Activated CD8-positive, alpha-beta T cell treated with anti-CD3 and anti-CD28 coated beads for 36 hours (primary cell): ENCODE results near the gene OBI1. TPM values are rescaled to one million over a fixed set of nuclear protein-coding genes. Genes with fewer than 3 reads are reported as not detected.

Experiments
- ATAC-seq: fragments of 200-7000 bp; cut with Tn5 transposase; one replicate; pipeline ENCODE4 v1.10.0; 2021; ENCODE audit warnings: mild to moderate bottlenecking, moderate library complexity
- CTCF ChIA-PET: fragments of 350-600 bp; sonication (Branson Sonifier 250); formaldehyde crosslinking; loops from one replicate; lab custom pipeline; 2021; ENCODE audit warnings: antibody characterized with exemption; lab: Charles Lee
- POLR2A ChIA-PET: fragments of 350-600 bp; sonication (Branson Sonifier 250); formaldehyde crosslinking; loops from one replicate; lab custom pipeline; 2021; ENCODE audit warnings: antibody characterized with exemption; lab: Charles Lee
- DNase-seq: peaks from one replicate; pipeline ENCODE4 v3.0.0-alpha.2; 2020
- H3K27ac Mint-ChIP-seq: one replicate; pipeline ENCODE4 v1.8.0; 2021; ENCODE audit warnings: mild to moderate bottlenecking, mixed read lengths
- H3K27me3 Mint-ChIP-seq: one replicate; pipeline ENCODE4 v1.8.0; 2021; ENCODE audit warnings: mixed read lengths
- H3K36me3 Mint-ChIP-seq: one replicate; pipeline ENCODE4 v1.8.0; 2021; ENCODE audit warnings: low read depth, mixed read lengths
- H3K4me1 Mint-ChIP-seq: one replicate; pipeline ENCODE4 v1.8.0; 2021; ENCODE audit warnings: low read depth, mixed read lengths
- H3K4me3 Mint-ChIP-seq: one replicate; pipeline ENCODE4 v1.8.0; 2021; ENCODE audit warnings: mild to moderate bottlenecking, moderate library complexity, mixed read lengths
- H3K9me3 Mint-ChIP-seq: one replicate; pipeline ENCODE4 v1.8.0; 2021; ENCODE audit warnings: mixed read lengths
- intact Hi-C: fragments of 100-400 bp; cut with micrococcal nuclease; formaldehyde crosslinking; loops from one replicate; pipeline ENCODE4 v1.10.0; 2022
- total RNA-seq, 2 experiments: library from RNA; stranded (reverse); gene quantifications; one replicate each; pipeline ENCODE4 v1.2.3, GENCODE V29; 2021
- TF ChIP-seq, protein P1 (sequence below): fragments of 200-600 bp; IDR thresholded peaks from one replicate; pipeline ENCODE4 v1.8.0; 2022; ENCODE audit warnings: antibody characterized with exemption, mild to moderate bottlenecking

OBI1 gene
- total RNA-seq, 2 experiments from 2014 or later: 17.5 to 19.1 TPM

GRCh38 chr13:78598116-78598781 is 60.7 kb downstream of the OBI1 start:
- DNase-seq (no peak), ATAC-seq (no peak)
- peaks cover 75% of the 10 kb centered on the region for H3K27me3 Mint-ChIP-seq
- TF ChIP-seq, protein P1, sequence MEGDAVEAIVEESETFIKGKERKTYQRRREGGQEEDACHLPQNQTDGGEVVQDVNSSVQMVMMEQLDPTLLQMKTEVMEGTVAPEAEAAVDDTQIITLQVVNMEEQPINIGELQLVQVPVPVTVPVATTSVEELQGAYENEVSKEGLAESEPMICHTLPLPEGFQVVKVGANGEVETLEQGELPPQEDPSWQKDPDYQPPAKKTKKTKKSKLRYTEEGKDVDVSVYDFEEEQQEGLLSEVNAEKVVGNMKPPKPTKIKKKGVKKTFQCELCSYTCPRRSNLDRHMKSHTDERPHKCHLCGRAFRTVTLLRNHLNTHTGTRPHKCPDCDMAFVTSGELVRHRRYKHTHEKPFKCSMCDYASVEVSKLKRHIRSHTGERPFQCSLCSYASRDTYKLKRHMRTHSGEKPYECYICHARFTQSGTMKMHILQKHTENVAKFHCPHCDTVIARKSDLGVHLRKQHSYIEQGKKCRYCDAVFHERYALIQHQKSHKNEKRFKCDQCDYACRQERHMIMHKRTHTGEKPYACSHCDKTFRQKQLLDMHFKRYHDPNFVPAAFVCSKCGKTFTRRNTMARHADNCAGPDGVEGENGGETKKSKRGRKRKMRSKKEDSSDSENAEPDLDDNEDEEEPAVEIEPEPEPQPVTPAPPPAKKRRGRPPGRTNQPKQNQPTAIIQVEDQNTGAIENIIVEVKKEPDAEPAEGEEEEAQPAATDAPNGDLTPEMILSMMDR: no peak
- ChIA-PET CTCF (no interaction called here), POLR2A (no interaction called here)
- peaks cover 5% of the 10 kb centered on the region for H3K36me3 Mint-ChIP-seq
- no peak overlapping the region for H3K27ac Mint-ChIP-seq
- no peak overlapping the region for H3K4me3 Mint-ChIP-seq
- peaks cover 2% of the 10 kb centered on the region for H3K9me3 Mint-ChIP-seq
- peaks cover 14% of the 10 kb centered on the region for H3K4me1 Mint-ChIP-seq
- intact Hi-C loops: no loop called here

DNA sequence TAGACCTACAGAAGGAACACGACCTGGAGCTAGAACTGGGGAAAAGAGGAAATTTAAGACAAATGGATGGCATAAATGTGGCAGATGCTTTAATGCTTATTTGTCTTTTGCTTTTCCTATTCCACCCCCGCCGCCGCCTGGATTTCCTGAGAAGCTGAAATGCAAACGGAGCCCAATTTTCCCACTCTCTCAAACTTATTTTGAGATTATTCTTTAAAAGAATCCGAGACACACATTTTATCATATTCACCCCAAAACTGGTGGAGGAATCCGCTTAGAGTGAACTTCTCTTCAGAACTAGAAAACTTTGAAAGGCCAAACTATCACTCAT is 61.4 kb downstream of the OBI1 start:
- Mint-ChIP-seq H3K27me3 (peaks cover 78% of the 10 kb centered on the region), H3K4me3 (no peak overlapping the region), H3K4me1 (peaks cover 11% of the 10 kb centered on the region), H3K9me3 (peaks cover 2% of the 10 kb centered on the region), H3K36me3 (peaks cover 5% of the 10 kb centered on the region), H3K27ac (no peak overlapping the region)
- intact Hi-C loops: no loop called here
- ChIA-PET POLR2A (no interaction called here), CTCF (no interaction called here)
- ATAC-seq (no peak), DNase-seq (no peak)
- TF ChIP-seq, protein P1: no peak

DNA sequence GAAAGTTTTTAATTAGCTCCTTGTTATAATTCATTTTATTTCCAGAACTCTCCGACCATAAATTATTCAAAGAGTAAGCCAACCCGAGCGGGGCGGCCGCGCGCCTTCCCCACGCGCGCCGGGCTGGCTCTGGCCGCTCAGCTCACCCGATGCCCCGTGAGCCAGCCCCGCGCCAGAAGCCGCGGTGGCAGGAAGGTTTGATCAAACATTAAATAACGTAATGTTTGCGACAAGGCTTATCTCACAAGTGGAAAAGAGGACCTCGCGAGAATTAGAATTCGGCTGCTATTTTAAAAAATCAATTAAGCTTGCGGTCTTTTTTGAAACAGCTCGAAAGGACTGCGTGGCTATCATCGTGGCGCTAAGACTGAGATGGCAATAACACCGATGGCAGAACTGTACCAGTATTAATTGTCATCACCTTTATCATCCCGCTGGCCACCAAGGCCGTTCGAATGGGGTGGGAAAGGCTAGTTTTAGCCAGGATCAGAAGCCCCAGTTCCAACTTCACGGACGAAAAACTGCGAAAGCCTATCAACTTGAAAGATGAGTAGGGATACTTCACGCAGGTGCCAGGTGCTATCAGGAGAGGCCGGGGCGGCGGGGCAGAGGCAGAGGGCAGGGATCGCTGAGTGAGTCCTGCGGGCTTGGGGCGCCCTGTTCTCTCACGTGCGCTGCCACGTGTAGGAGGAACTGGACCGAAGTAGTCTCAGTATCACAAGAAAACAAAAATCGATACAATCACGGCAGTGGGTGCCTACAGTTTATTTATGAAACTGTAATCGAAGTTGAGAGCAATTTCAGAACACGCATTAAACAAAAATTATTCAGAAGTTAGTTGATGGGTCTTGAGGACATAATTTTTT is 62.0 kb downstream of the OBI1 start:
- no peak overlapping the region for H3K4me3 Mint-ChIP-seq
- ChIA-PET POLR2A (interaction anchor here (1.0 kb wide), 1 partner anchor 10 kb away, joined by 3 read pairs; no protein-coding TSS in a partner anchor), CTCF (no interaction called here)
- H3K27me3 Mint-ChIP-seq: peaks cover 79% of the 10 kb centered on the region
- TF ChIP-seq, protein P1: no peak
- ATAC-seq: no peak
- no peak for DNase-seq
- peaks cover 2% of the 10 kb centered on the region for H3K9me3 Mint-ChIP-seq
- intact Hi-C loops: no loop called here
- no peak overlapping the region for H3K27ac Mint-ChIP-seq
- H3K4me1 Mint-ChIP-seq: peaks cover 7% of the 10 kb centered on the region
- H3K36me3 Mint-ChIP-seq: peaks cover 5% of the 10 kb centered on the region

DNA sequence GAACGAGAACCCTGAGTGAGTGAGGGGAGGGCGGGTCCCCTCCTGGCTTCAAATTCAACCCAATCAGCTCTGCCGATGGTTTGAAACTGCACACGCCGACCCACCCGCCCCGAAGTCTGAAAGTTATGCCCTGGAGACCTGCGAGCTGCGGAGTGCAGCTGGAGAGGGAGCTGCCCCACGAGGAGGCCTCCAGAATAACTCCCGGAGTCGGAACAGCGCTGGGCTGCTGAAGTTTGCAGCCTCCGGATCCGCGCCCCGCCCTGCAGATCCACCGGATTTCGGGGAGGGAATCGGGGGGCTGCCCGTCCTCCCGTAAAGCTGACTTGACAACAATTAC is 62.6 kb downstream of the OBI1 start:
- Mint-ChIP-seq H3K4me1 (peaks cover 7% of the 10 kb centered on the region), H3K4me3 (no peak overlapping the region), H3K27ac (no peak overlapping the region), H3K27me3 (peaks cover 81% of the 10 kb centered on the region), H3K9me3 (peaks cover 2% of the 10 kb centered on the region), H3K36me3 (peaks cover 5% of the 10 kb centered on the region)
- ATAC-seq (peak; percentile 20), DNase-seq (no peak)
- TF ChIP-seq, protein P1: no peak
- intact Hi-C loops: no loop called here
- POLR2A ChIA-PET: interaction anchor here (1.0 kb wide), 1 partner anchor 10 kb away, joined by 3 read pairs; no protein-coding TSS in a partner anchor
- CTCF ChIA-PET: no interaction called here
